Kidney (tissue), 14 donors: ENCODE measurements around the gene ADTRP. TPM values are rescaled to one million over a fixed set of nuclear protein-coding genes. Genes with fewer than 3 reads are reported as not detected.

Experiments used
- DNase-seq, 5 donors: peaks; one replicate each; pipeline ENCODE4 v3.0.0-alpha.2; 2013 to 2020
- FAIRE-seq: peaks from 2 replicates; lab custom pipeline; 2012; peaks lifted over from hg19 to GRCh38; lab: Jason Lieb, UNC
- H3K27ac ChIP-seq, 2 donors: one replicate each; pipeline ENCODE4 v1.7.0; 2013; ENCODE audit warnings: low read depth in 2 of 2, low read length in 2 of 2, inconsistent platforms in 1 of 2
- H3K27me3 ChIP-seq: one replicate; pipeline ENCODE4 v1.7.1; 2013; ENCODE audit warnings: low read length, inconsistent platforms; ENCODE audit not compliant: control insufficient read depth, insufficient read depth
- H3K36me3 ChIP-seq, 3 donors: one replicate each; pipeline versions ENCODE4 v1.7.0 to v1.7.1; 2013; ENCODE audit warnings: low read length in 3 of 3, control low read depth in 1 of 3, inconsistent platforms in 1 of 3; ENCODE audit not compliant: insufficient read depth in 3 of 3, control insufficient read depth in 2 of 3
- H3K4me1 ChIP-seq, 3 donors: one replicate each; pipeline versions ENCODE4 v1.7.0 to v1.7.1; 2013; ENCODE audit warnings: low read length in 3 of 3, inconsistent platforms in 1 of 3, low read depth in 1 of 3; ENCODE audit not compliant: control insufficient read depth in 2 of 3, insufficient read depth in 2 of 3
- H3K4me3 ChIP-seq, 3 donors: one replicate each; pipeline versions ENCODE4 v1.7.0 to v1.8.1; 2013; ENCODE audit warnings: low read length in 3 of 3, control low read depth in 1 of 3, inconsistent platforms in 1 of 3
- H3K9ac ChIP-seq, 3 donors: one replicate each; pipeline versions ENCODE4 v1.7.0 to v1.7.1; 2013; ENCODE audit warnings: low read length in 3 of 3, control low read depth in 1 of 3, inconsistent platforms in 1 of 3
- H3K9me3 ChIP-seq, 3 donors: one replicate each; pipeline versions ENCODE4 v1.7.0 to v1.7.1; 2013; ENCODE audit warnings: low read length in 3 of 3, control low read depth in 1 of 3, inconsistent platforms in 1 of 3; ENCODE audit not compliant: control insufficient read depth in 2 of 3, insufficient read depth in 1 of 3
- CTCF ChIP-seq: IDR thresholded peaks from 3 replicates; pipeline ENCODE4 v1.5.1; 2012; ENCODE audit warnings: mild to moderate bottlenecking, moderate library complexity, borderline replicate concordance; ENCODE audit not compliant: insufficient read depth; ENCODE audit errors: extremely low read depth
- intact Hi-C: fragments of 100-400 bp; cut with DNase I; formaldehyde crosslinking; loops from one replicate; pipeline ENCODE4 v1.11.1; 2022
- polyA plus RNA-seq: library from polyadenylated mRNA; stranded (reverse); fragments of 350-450 nt; fragmentation: Illumina TruSeq; extraction: RNeasy Lipid Tissue Mini Kit (QIAGEN cat#74804); gene quantifications from one replicate; pipeline ENCODE4 v1.2.3, GENCODE V29; 2014; ENCODE audit warnings: low read depth, low replicate concordance; ENCODE audit not compliant: insufficient read depth
- total RNA-seq: library from RNA; stranded (reverse); fragmentation: NEBNext Ultra II Directional; extraction: Animal tissue kit (Norgen Biotek cat#: 25700); gene quantifications from one replicate; pipeline ENCODE4 v1.2.1, GENCODE V29; 2021
- donor health status: control.
- donor health status: control.
- donor health status: control.
- donor health status: control.
- donor health status: control.
- donor health status: DM: yes; HTN: yes; CAD: no.
- donor health status: Normal renal cell carcinoma (clear cell type).

Gene ADTRP
- total and polyA plus RNA-seq, 2 donors from 2014 or later = 2.7 to 5.9 TPM

GRCh38 chr6:11750682-11751081, 27.9 kb downstream of the ADTRP start:
- Histone ChIP-seq H3K9me3 (no peaks in the 10 kb centered on the region), H3K4me1 (no peaks in the 10 kb centered on the region), H3K4me3 (no peak overlapping the region), H3K27me3 (no peaks in the 10 kb centered on the region), H3K36me3 (no peaks in the 10 kb centered on the region), H3K9ac (no peak overlapping the region), H3K27ac (no peak overlapping the region)
- no peak for TF ChIP-seq CTCF
- no peak for DNase-seq
- no peak for FAIRE-seq
- intact Hi-C loops = no loop called here

- H3K4me3 ChIP-seq = no peak overlapping the region
- H3K27ac ChIP-seq = no peak overlapping the region
- TF ChIP-seq CTCF = no peak
- no peaks in the 10 kb centered on the region for H3K27me3 ChIP-seq
- H3K9me3 ChIP-seq = no peaks in the 10 kb centered on the region
- H3K36me3 ChIP-seq = no peaks in the 10 kb centered on the region
- intact Hi-C loops = no loop called here
- FAIRE-seq (no peak), DNase-seq (no peak)
- H3K4me1 ChIP-seq = peaks cover 0 to 4% (median 0%) of the 10 kb centered on the region in 3 donors
- H3K9ac ChIP-seq = no peak overlapping the region
Observed at GRCh38 chr6:11748591-11749210, 29.9 kb downstream of the ADTRP start.

- Histone ChIP-seq H3K36me3 (no peaks in the 10 kb centered on the region), H3K9ac (no peak overlapping the region), H3K27ac (no peak overlapping the region), H3K27me3 (no peaks in the 10 kb centered on the region), H3K4me3 (no peak overlapping the region), H3K9me3 (no peaks in the 10 kb centered on the region), H3K4me1 (peaks cover 0 to 4% (median 0%) of the 10 kb centered on the region in 3 donors)
- TF ChIP-seq CTCF = no peak
- DNase-seq (no peak), FAIRE-seq (no peak)
- intact Hi-C loops = no loop called here
Observed at GRCh38 chr6:11747021-11747420, 31.6 kb downstream of the ADTRP start.

- intact Hi-C loops = no loop called here
- Histone ChIP-seq H3K27ac (peak overlapping the region in 1 of 2 donors; percentile 25), H3K4me3 (no peak overlapping the region), H3K27me3 (no peaks in the 10 kb centered on the region), H3K9me3 (no peaks in the 10 kb centered on the region), H3K9ac (no peak overlapping the region), H3K36me3 (no peaks in the 10 kb centered on the region), H3K4me1 (peaks cover 0 to 4% (median 0%) of the 10 kb centered on the region in 3 donors)
- FAIRE-seq = no peak
- DNase-seq = peak in 1 of 5 donors; percentile 43
- TF ChIP-seq CTCF = no peak
Observed at GRCh38 chr6:11744753-11745152, 33.9 kb downstream of the ADTRP start.
